ENCODE results near the gene STK17A.

DNA sequence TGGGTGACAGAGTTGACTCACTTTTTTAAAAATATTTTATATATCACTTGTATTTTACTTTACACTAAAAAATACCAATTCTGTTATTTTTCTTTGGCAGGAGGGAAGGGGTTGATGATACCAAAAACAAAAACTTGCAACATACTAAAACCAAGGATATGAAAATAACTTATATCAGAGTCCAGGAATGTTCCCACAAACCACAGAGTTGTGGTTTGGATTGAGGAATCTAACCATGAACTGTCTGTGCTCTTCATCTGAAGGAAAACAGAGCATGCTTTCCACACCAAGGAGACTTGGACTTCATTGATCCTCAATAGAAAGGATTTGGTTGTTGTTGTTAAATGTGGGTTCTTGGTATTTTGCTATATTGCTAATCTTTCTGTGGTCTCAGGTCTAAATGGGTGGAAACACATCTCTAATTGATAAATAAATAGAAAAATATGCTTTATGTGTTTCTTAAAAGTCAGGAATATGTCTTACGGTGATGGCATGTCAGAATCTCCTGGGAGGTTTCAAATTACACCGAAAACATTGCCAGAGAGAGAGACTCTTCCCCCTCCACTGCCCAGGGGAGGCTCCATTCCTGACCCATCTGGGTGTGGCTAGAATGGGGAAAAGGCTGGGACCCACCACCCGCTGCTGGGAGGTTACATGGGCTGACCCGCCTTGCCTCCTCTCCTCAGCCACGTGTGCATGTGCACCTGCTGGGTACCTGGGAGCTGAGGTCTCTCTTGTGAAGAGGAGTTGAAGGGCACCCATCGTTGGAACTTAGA lies 46.9 kb upstream of the STK17A start:
- TF ChIP-seq, protein P1, sequence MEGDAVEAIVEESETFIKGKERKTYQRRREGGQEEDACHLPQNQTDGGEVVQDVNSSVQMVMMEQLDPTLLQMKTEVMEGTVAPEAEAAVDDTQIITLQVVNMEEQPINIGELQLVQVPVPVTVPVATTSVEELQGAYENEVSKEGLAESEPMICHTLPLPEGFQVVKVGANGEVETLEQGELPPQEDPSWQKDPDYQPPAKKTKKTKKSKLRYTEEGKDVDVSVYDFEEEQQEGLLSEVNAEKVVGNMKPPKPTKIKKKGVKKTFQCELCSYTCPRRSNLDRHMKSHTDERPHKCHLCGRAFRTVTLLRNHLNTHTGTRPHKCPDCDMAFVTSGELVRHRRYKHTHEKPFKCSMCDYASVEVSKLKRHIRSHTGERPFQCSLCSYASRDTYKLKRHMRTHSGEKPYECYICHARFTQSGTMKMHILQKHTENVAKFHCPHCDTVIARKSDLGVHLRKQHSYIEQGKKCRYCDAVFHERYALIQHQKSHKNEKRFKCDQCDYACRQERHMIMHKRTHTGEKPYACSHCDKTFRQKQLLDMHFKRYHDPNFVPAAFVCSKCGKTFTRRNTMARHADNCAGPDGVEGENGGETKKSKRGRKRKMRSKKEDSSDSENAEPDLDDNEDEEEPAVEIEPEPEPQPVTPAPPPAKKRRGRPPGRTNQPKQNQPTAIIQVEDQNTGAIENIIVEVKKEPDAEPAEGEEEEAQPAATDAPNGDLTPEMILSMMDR (IDR thresholded peaks at IDR 0.05) = no peak
- TF ChIP-seq POLR2A (IDR thresholded peaks at IDR 0.05) = no peak
- TF ChIP-seq EP300 (IDR thresholded peaks at IDR 0.05) = no peak

Measured in ovary (tissue), 3 donors.